Activated CD8-positive, alpha-beta memory T cell treated with anti-CD3 and anti-CD28 coated beads for 1 hour (primary cell): ENCODE data around the gene CENPM.

Source experiments
- DNase-seq, 2 donors: peaks; one replicate each; pipeline ENCODE4 v3.0.0-alpha.2; 2020; ENCODE audit warnings: low read depth in 1 of 2; ENCODE audit errors: extremely low read depth in 1 of 2

The CENPM gene

GRCh38 chr22:41933411-41934177 lies 13.4 kb downstream of the CENPM start:
- DNase-seq: no peak

- DNase-seq: no peak
Measured at GRCh38 chr22:41932353-41932752, 14.6 kb downstream of the CENPM start.

- DNase-seq: no peak
Measured at GRCh38 chr22:41931701-41932269, 15.2 kb downstream of the CENPM start.

GRCh38 chr22:41929418-41929810 lies 17.5 kb downstream of the CENPM start:
- DNase-seq: no peak

GRCh38 chr22:41928593-41929417 lies 18.1 kb downstream of the CENPM start:
- DNase-seq: no peak

- DNase-seq: no peak
Measured at GRCh38 chr22:41927813-41928212, 19.1 kb downstream of the CENPM start.

GRCh38 chr22:41925783-41926460 lies 21.0 kb downstream of the CENPM start:
- DNase-seq: peak; percentile 44 to 67

DNA sequence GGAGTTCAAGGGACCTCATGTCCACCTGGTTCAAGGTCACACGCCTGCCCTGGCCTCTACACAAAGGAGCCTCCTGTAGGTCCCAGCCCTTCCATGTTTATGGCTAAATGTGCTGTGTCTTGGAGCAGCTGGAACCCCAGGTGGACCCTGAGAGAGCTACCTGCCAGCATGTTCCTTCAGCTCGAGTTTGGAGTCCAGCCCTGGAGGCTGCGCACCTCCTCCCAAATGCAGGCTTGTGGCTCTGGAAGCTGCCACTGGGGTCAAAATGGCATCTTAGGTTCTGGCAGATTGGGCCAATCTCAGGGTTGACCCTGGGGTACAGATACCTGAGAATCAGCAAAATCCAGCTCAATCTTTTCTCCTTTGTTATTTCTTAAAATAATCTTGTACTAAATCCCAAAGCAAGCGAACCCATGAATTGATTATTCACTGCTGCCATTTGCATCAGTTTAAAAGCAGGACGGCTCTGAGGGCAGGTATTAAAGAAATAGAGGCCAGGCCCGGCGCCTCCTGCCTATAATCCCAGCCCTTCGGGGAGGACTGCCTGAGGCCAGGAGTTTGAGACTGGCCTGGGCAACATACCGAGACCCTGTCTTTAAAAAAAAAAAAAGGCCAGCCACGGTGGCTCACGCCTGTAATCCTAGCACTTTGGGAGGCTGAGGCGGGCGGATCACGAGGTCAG lies 23.2 kb downstream of the CENPM start:
- no peak for DNase-seq

DNA sequence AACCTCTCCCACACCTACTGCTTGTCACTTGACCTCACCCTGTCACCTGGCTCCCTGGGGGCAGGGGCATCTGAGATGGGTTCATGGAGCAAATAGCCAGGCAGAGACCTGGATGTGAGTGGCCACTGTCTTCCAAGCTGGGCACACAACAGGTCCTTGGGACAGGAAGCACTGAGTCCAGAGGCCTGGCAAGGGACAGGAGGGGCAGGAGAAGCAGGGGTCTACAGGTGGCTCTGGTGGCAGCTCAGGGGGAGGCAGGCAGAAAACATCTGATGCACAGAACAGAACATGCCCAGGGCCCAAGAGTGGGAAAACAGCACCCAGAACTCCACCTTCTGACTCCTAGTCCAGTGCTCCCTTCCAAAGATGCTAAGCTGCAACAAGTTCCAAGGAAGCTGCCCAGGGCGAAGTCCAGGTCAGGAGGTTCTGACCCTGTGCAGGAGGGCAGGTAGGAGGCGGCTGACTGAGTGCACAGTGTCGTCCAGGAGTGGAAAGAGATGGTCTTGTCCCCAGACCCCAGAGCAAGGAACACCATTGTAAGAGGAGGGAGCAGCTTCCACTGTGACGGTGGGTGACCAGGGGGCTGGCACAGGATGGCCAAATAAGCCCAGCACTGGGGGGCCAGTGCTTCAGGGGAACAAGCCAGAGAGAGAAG lies 23.9 kb downstream of the CENPM start:
- DNase-seq: no peak

- DNase-seq: no peak
Measured at GRCh38 chr22:41922328-41922727, 24.6 kb downstream of the CENPM start.

- no peak for DNase-seq
Measured at GRCh38 chr22:41920271-41920976, 26.5 kb downstream of the CENPM start.

- DNase-seq: no peak
Measured at GRCh38 chr22:41919357-41920224, 27.4 kb downstream of the CENPM start.

- no peak for DNase-seq
Measured at GRCh38 chr22:41917903-41918791, 28.8 kb downstream of the CENPM start.

DNA sequence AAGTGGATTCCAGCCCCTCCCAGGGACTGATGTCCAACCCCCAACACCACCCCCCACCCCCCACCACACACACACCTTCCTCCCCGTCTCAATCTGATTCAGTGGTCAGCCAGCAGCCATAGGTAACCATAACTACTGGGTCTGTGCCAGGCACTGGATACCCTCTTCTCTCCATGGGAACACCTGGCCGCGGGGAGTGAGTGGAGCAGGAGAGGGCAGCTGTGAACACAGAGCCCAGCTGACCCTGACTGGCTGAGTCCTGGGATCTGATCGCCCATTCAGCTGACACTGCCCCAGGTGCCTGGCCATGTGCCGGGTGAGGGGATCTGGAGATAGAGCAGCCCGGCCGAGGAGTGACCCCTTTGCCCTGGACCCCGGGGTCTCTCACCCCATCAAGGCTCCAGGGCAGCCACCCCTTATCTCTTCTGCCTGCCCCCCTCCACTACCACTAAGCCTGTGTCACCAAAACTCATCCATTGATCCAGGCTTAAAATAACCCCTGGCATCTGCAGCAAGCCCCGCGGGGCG lies 29.5 kb downstream of the CENPM start:
- DNase-seq: no peak

DNA sequence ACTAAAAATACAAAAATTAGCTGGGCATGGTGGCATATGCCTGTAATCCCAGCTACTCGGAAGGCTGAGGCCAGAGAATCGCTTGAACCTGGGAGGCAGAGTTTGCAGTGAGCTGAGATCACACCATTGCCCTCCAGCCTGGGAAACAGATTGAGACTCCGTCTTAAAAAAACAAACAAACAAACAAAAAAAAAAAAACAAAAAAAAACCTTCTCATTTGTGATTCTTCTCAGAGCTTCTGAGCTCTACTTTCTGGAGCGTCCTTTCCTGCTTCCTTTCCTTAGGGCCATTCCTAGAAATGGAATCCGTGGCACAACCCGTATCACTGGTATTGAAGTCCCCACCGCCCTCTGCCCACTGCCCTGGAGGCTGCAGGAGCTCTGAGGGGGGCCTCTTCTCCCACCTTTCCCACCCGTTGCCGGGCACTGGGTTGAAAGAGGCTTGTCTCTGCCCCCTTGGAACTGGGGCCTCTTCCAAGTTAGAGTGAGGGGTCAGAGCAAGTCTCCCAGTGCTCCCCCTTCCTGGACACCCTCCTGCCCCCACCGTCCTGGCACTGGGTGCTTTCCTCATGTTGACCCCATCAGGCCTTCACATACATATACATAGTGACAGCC lies 30.1 kb downstream of the CENPM start:
- no peak for DNase-seq

GRCh38 chr22:41915786-41916493 lies 31.0 kb downstream of the CENPM start:
- DNase-seq: no peak
